CD4-positive, CD25-positive, alpha-beta regulatory T cell (primary cell): ENCODE data around the gene SIN3B. TPM values are rescaled to one million over a fixed set of nuclear protein-coding genes. Genes with fewer than 3 reads are reported as not detected.
"Not testable (repeated sequence)": the region's sequence is repeated elsewhere in the genome, so short reads cannot be mapped to it uniquely, and the experiment has no call there.

ENCODE experiments used
- ATAC-seq, 2 donors: fragments of 150-1000 bp; cut with Tn5 transposase; one replicate each; pipeline ENCODE4 v1.10.0; 2021; ENCODE audit warnings: low read depth in 2 of 2, moderate number of reproducible peaks in 2 of 2, moderate library complexity in 1 of 2
- DNase-seq, 3 donors: peaks; one replicate each; pipeline versions ENCODE4 v3.0.0 to v3.0.0-alpha.2; 2012 to 2022; ENCODE audit warnings: mixed read lengths in 1 of 3
- H3K27ac ChIP-seq: one replicate; pipeline ENCODE4 v1.7.0; 2013; ENCODE audit warnings: mild to moderate bottlenecking, low read length; ENCODE audit not compliant: insufficient read depth, poor library complexity, severe bottlenecking
- H3K27me3 ChIP-seq: one replicate; pipeline ENCODE4 v1.7.0; 2013; ENCODE audit warnings: low read length; ENCODE audit not compliant: control insufficient read depth, insufficient read depth
- H3K36me3 ChIP-seq: one replicate; pipeline ENCODE4 v1.7.0; 2013; ENCODE audit warnings: mild to moderate bottlenecking, low read length, moderate library complexity; ENCODE audit not compliant: control insufficient read depth, insufficient read depth
- H3K4me1 ChIP-seq: 2 replicates; pipeline ENCODE4 v1.7.0; 2013; ENCODE audit warnings: mild to moderate bottlenecking, low read length; ENCODE audit not compliant: insufficient read depth, control insufficient read depth, poor library complexity, severe bottlenecking
- H3K4me3 ChIP-seq: one replicate; pipeline ENCODE4 v1.7.0; 2013; ENCODE audit warnings: low read depth, mild to moderate bottlenecking, low read length, moderate library complexity
- H3K9me3 ChIP-seq, 2 experiments: 1 replicate in 1 of 2; 2 replicates in 1 of 2; pipeline ENCODE4 v1.7.0; 2013; ENCODE audit warnings: low read length in 2 of 2, mild to moderate bottlenecking in 1 of 2, moderate library complexity in 1 of 2; ENCODE audit not compliant: control insufficient read depth in 2 of 2
- H3K27ac Mint-ChIP-seq, 3 donors: one replicate each; pipeline ENCODE4 v1.8.0; 2020 to 2022; ENCODE audit warnings: mild to moderate bottlenecking in 3 of 3, mixed read lengths in 3 of 3, moderate library complexity in 2 of 3
- H3K27me3 Mint-ChIP-seq: one replicate; pipeline ENCODE4 v1.8.0; 2022; ENCODE audit warnings: mild to moderate bottlenecking, mixed read lengths
- H3K36me3 Mint-ChIP-seq: one replicate; pipeline ENCODE4 v1.8.0; 2020; ENCODE audit warnings: mixed read lengths
- H3K4me1 Mint-ChIP-seq, 4 donors: one replicate each; pipeline ENCODE4 v1.8.0; 2020 to 2022; ENCODE audit warnings: mixed read lengths in 4 of 4, mild to moderate bottlenecking in 1 of 4
- H3K4me3 Mint-ChIP-seq, 4 donors: one replicate each; pipeline ENCODE4 v1.8.0; 2020 to 2022; ENCODE audit warnings: mild to moderate bottlenecking in 4 of 4, mixed read lengths in 4 of 4, moderate library complexity in 3 of 4
- H3K9me3 Mint-ChIP-seq, 7 donors: one replicate each; pipeline ENCODE4 v1.8.0; 2020 to 2022; ENCODE audit warnings: mixed read lengths in 7 of 7, mild to moderate bottlenecking in 3 of 7, moderate library complexity in 2 of 7
- polyA plus RNA-seq, 4 donors: library from polyadenylated mRNA; unstranded; fragments of 300-500 nt; fragmentation: Illumina TruSeq; gene quantifications; one replicate each; pipeline ENCODE4 v1.2.3, GENCODE V29; 2021
- total RNA-seq: library from RNA; stranded (reverse); gene quantifications from one replicate; pipeline ENCODE4 v1.2.3, GENCODE V29; 2022

SIN3B gene
- total and polyA plus RNA-seq, 5 donors from 2014 or later, result 2.2 to 82.3 (median 4.6) TPM

GRCh38 chr19:16791942-16792341 is 37.3 kb upstream of the SIN3B start:
- DNase-seq (no peak), ATAC-seq (no peak)
- Mint-ChIP-seq H3K36me3 (no peaks in the 10 kb centered on the region), H3K27me3 (peaks cover 10% of the 10 kb centered on the region), H3K4me3 (peak overlapping the region in 1 of 4 donors; percentile 47), H3K9me3 (peaks cover 0 to 21% (median 10%) of the 10 kb centered on the region in 7 donors), H3K27ac (no peak overlapping the region), H3K4me1 (no peaks in the 10 kb centered on the region)
- peaks cover 15 to 18% of the 10 kb centered on the region in 2 experiments for H3K9me3 ChIP-seq
- H3K4me1 ChIP-seq, result no peaks in the 10 kb centered on the region
- no peaks in the 10 kb centered on the region for H3K36me3 ChIP-seq
- H3K27ac ChIP-seq, result no peak overlapping the region
- H3K27me3 ChIP-seq, result no peaks in the 10 kb centered on the region
- H3K4me3 ChIP-seq, result no peak overlapping the region

- H3K4me1 ChIP-seq, result no peaks in the 10 kb centered on the region
- H3K4me1 Mint-ChIP-seq, result no peaks in the 10 kb centered on the region
- H3K9me3 Mint-ChIP-seq, result peaks cover 0 to 8% (median 6%) of the 10 kb centered on the region in 7 donors
- ATAC-seq (no peak), DNase-seq (no peak)
- H3K4me3 ChIP-seq, result no peak overlapping the region
- peaks cover 5% of the 10 kb centered on the region for H3K27me3 Mint-ChIP-seq
- H3K9me3 ChIP-seq, result peaks cover 4 to 5% of the 10 kb centered on the region in 2 experiments
- no peaks in the 10 kb centered on the region for H3K36me3 ChIP-seq
- H3K36me3 Mint-ChIP-seq, result no peaks in the 10 kb centered on the region
- H3K27me3 ChIP-seq, result no peaks in the 10 kb centered on the region
- no peak overlapping the region for H3K27ac Mint-ChIP-seq
- H3K27ac ChIP-seq, result no peak overlapping the region
- peak overlapping the region in 1 of 4 donors; percentile 84 for H3K4me3 Mint-ChIP-seq
Observed at GRCh38 chr19:16794456-16795441, 34.4 kb upstream of the SIN3B start.

- no peaks in the 10 kb centered on the region for H3K4me1 Mint-ChIP-seq
- no peak overlapping the region for H3K4me3 Mint-ChIP-seq
- no peaks in the 10 kb centered on the region for H3K4me1 ChIP-seq
- H3K27ac Mint-ChIP-seq, result no peak overlapping the region
- no peak overlapping the region for H3K27ac ChIP-seq
- peaks cover 0 to 6% (median 2%) of the 10 kb centered on the region in 7 donors for H3K9me3 Mint-ChIP-seq
- no peaks in the 10 kb centered on the region for H3K36me3 ChIP-seq
- H3K27me3 ChIP-seq, result no peaks in the 10 kb centered on the region
- H3K36me3 Mint-ChIP-seq, result no peaks in the 10 kb centered on the region
- ATAC-seq (no peak), DNase-seq (no peak)
- no peaks in the 10 kb centered on the region for H3K9me3 ChIP-seq
- peaks cover 5% of the 10 kb centered on the region for H3K27me3 Mint-ChIP-seq
- no peak overlapping the region for H3K4me3 ChIP-seq
Observed at GRCh38 chr19:16795731-16796130, 33.5 kb upstream of the SIN3B start.

GRCh38 chr19:16797876-16798275 is 31.3 kb upstream of the SIN3B start:
- no peak overlapping the region for H3K27ac ChIP-seq

GRCh38 chr19:16798326-16798725 is 30.9 kb upstream of the SIN3B start:
- not testable (repeated sequence) for H3K4me1 Mint-ChIP-seq, H3K36me3 ChIP-seq, DNase-seq, H3K36me3 Mint-ChIP-seq, H3K4me3 Mint-ChIP-seq, H3K27me3 Mint-ChIP-seq, H3K4me3 ChIP-seq, H3K27me3 ChIP-seq, H3K27ac ChIP-seq, H3K9me3 ChIP-seq, H3K27ac Mint-ChIP-seq, H3K4me1 ChIP-seq, H3K9me3 Mint-ChIP-seq, ATAC-seq

More at GRCh38 chr19:16797876-16798275, 31.3 kb upstream of the SIN3B start:
- H3K4me1 ChIP-seq, result no peaks in the 10 kb centered on the region
- Mint-ChIP-seq H3K4me1 (no peaks in the 10 kb centered on the region), H3K27me3 (peaks cover 9% of the 10 kb centered on the region), H3K4me3 (no peak overlapping the region), H3K36me3 (no peaks in the 10 kb centered on the region), H3K9me3 (peaks cover 0 to 4% (median 0%) of the 10 kb centered on the region in 7 donors), H3K27ac (no peak overlapping the region)
- no peak for ATAC-seq
- no peak for DNase-seq
- no peaks in the 10 kb centered on the region for H3K36me3 ChIP-seq
- no peaks in the 10 kb centered on the region for H3K27me3 ChIP-seq
- no peaks in the 10 kb centered on the region for H3K9me3 ChIP-seq
- no peak overlapping the region for H3K4me3 ChIP-seq

GRCh38 chr19:16799740-16800139 is 29.5 kb upstream of the SIN3B start:
- H3K27ac Mint-ChIP-seq, result no peak overlapping the region
- Histone ChIP-seq H3K36me3 (no peaks in the 10 kb centered on the region), H3K9me3 (no peaks in the 10 kb centered on the region), H3K27ac (no peak overlapping the region), H3K4me1 (no peaks in the 10 kb centered on the region), H3K27me3 (no peaks in the 10 kb centered on the region), H3K4me3 (no peak overlapping the region)
- H3K4me1 Mint-ChIP-seq, result no peaks in the 10 kb centered on the region
- H3K9me3 Mint-ChIP-seq, result peaks cover 0 to 4% (median 0%) of the 10 kb centered on the region in 7 donors
- ATAC-seq (no peak), DNase-seq (no peak)
- peaks cover 9% of the 10 kb centered on the region for H3K27me3 Mint-ChIP-seq
- H3K36me3 Mint-ChIP-seq, result no peaks in the 10 kb centered on the region
- no peak overlapping the region for H3K4me3 Mint-ChIP-seq

- ATAC-seq, result no peak
- Histone ChIP-seq H3K36me3 (no peaks in the 10 kb centered on the region), H3K9me3 (no peaks in the 10 kb centered on the region), H3K27ac (no peak overlapping the region), H3K4me1 (no peaks in the 10 kb centered on the region), H3K4me3 (no peak overlapping the region), H3K27me3 (no peaks in the 10 kb centered on the region)
- Mint-ChIP-seq H3K27ac (no peak overlapping the region), H3K4me1 (no peaks in the 10 kb centered on the region), H3K9me3 (no peaks in the 10 kb centered on the region), H3K4me3 (no peak overlapping the region), H3K36me3 (no peaks in the 10 kb centered on the region), H3K27me3 (peaks cover 6% of the 10 kb centered on the region)
- DNase-seq, result no peak
Observed at GRCh38 chr19:16801600-16802013, 27.6 kb upstream of the SIN3B start.

- Histone ChIP-seq H3K36me3 (no peaks in the 10 kb centered on the region), H3K4me3 (no peak overlapping the region), H3K27me3 (no peaks in the 10 kb centered on the region), H3K9me3 (no peaks in the 10 kb centered on the region), H3K4me1 (no peaks in the 10 kb centered on the region), H3K27ac (no peak overlapping the region)
- ATAC-seq (no peak), DNase-seq (no peak)
- H3K9me3 Mint-ChIP-seq, result no peaks in the 10 kb centered on the region
- peaks cover 4% of the 10 kb centered on the region for H3K27me3 Mint-ChIP-seq
- no peak overlapping the region for H3K27ac Mint-ChIP-seq
- H3K4me1 Mint-ChIP-seq, result no peaks in the 10 kb centered on the region
- no peaks in the 10 kb centered on the region for H3K36me3 Mint-ChIP-seq
- no peak overlapping the region for H3K4me3 Mint-ChIP-seq
Observed at GRCh38 chr19:16804176-16804575, 25.0 kb upstream of the SIN3B start.
